Mesenchymal stem cell (in vitro differentiated cells and primary cell): ENCODE results near the gene SETDB1.

ENCODE experiments used
- DNase-seq: peaks from one replicate; pipeline ENCODE4 v3.0.0-alpha.2; 2013
- H2AFZ ChIP-seq: one replicate; pipeline ENCODE4 v1.6.1; 2013; ENCODE audit warnings: low read depth, mild to moderate bottlenecking, control low read depth, inconsistent platforms, low read length, moderate library complexity
- H2AK5ac ChIP-seq: 2 replicates; pipeline ENCODE4 v1.6.1; 2013; ENCODE audit warnings: low read length, moderate library complexity, mild to moderate bottlenecking, inconsistent platforms; ENCODE audit not compliant: severe bottlenecking
- H2BK120ac ChIP-seq: one replicate; pipeline ENCODE4 v1.6.1; 2013; ENCODE audit warnings: low read depth, mild to moderate bottlenecking, inconsistent platforms, low read length, moderate library complexity
- H2BK12ac ChIP-seq, 2 experiments: one replicate each; pipeline ENCODE4 v1.6.1; 2013; ENCODE audit warnings: inconsistent platforms in 2 of 2, low read length in 2 of 2, mild to moderate bottlenecking in 2 of 2, moderate library complexity in 2 of 2, control low read depth in 1 of 2
- H2BK15ac ChIP-seq: one replicate; pipeline ENCODE4 v1.6.1; 2013; ENCODE audit warnings: mild to moderate bottlenecking, low read depth, inconsistent platforms; ENCODE audit not compliant: poor library complexity, severe bottlenecking
- H2BK5ac ChIP-seq: 2 replicates; pipeline ENCODE4 v1.6.1; 2013; ENCODE audit warnings: low read depth, mild to moderate bottlenecking, low read length, control low read depth, inconsistent platforms; ENCODE audit not compliant: poor library complexity, severe bottlenecking
- H3K14ac ChIP-seq, 2 experiments: one replicate each; pipeline ENCODE4 v1.6.1; 2013; ENCODE audit warnings: inconsistent platforms in 2 of 2, low read length in 2 of 2, control low read depth in 1 of 2, mild to moderate bottlenecking in 1 of 2, moderate library complexity in 1 of 2
- H3K18ac ChIP-seq, 2 experiments: one replicate each; pipeline ENCODE4 v1.6.1; 2013; ENCODE audit warnings: inconsistent platforms in 2 of 2, low read length in 2 of 2, control low read depth in 1 of 2, low read depth in 1 of 2, mild to moderate bottlenecking in 1 of 2
- H3K23ac ChIP-seq, 2 experiments: one replicate each; pipeline ENCODE4 v1.6.1; 2013; ENCODE audit warnings: inconsistent platforms in 2 of 2, low read length in 2 of 2, mild to moderate bottlenecking in 2 of 2, moderate library complexity in 2 of 2, control low read depth in 1 of 2
- H3K27ac ChIP-seq: 2 replicates; pipeline ENCODE4 v1.5.1; 2013; ENCODE audit warnings: mild to moderate bottlenecking, moderate library complexity, low read length, control low read depth, inconsistent platforms; ENCODE audit not compliant: poor library complexity, severe bottlenecking
- H3K27me3 ChIP-seq, 2 experiments: 2 replicates each; pipeline versions ENCODE4 v1.6.1 to v1.7.0; 2013; ENCODE audit warnings: low read length in 2 of 2, mild to moderate bottlenecking in 2 of 2, moderate library complexity in 2 of 2, control low read depth in 1 of 2, inconsistent platforms in 1 of 2; ENCODE audit not compliant: control insufficient read depth in 1 of 2, insufficient read depth in 1 of 2
- H3K36me3 ChIP-seq, 2 experiments: 2 replicates each; pipeline versions ENCODE4 v1.6.1 to v1.7.0; 2013; ENCODE audit warnings: low read length in 2 of 2, control low read depth in 1 of 2, inconsistent platforms in 1 of 2, low read depth in 1 of 2, mild to moderate bottlenecking in 1 of 2; ENCODE audit not compliant: insufficient read depth in 2 of 2, control insufficient read depth in 1 of 2
- H3K4ac ChIP-seq, 2 experiments: one replicate each; pipeline ENCODE4 v1.6.1; 2013; ENCODE audit warnings: inconsistent platforms in 2 of 2, low read length in 2 of 2, mild to moderate bottlenecking in 2 of 2, moderate library complexity in 2 of 2, control low read depth in 1 of 2, low read depth in 1 of 2
- H3K4me1 ChIP-seq: 2 replicates; pipeline ENCODE4 v1.6.1; 2013; ENCODE audit warnings: low read depth, low read length, control low read depth; ENCODE audit not compliant: control insufficient read depth, insufficient read depth
- H3K4me2 ChIP-seq: 2 replicates; pipeline ENCODE4 v1.6.1; 2013; ENCODE audit warnings: low read length, mild to moderate bottlenecking, inconsistent platforms; ENCODE audit not compliant: poor library complexity, severe bottlenecking
- H3K4me3 ChIP-seq, 2 experiments: 2 replicates each; pipeline versions ENCODE4 v1.5.1 to v1.7.0; 2013; ENCODE audit warnings: low read length in 2 of 2, mild to moderate bottlenecking in 2 of 2, control low read depth in 1 of 2, low read depth in 1 of 2; ENCODE audit not compliant: insufficient read depth in 1 of 2
- H3K79me1 ChIP-seq: replicated peaks from 2 replicates; pipeline ENCODE4 v1.6.1; 2013; ENCODE audit warnings: mild to moderate bottlenecking, control low read depth, low read length, inconsistent platforms; ENCODE audit not compliant: poor library complexity, severe bottlenecking
- H3K9ac ChIP-seq: 2 replicates; pipeline ENCODE4 v1.7.0; 2013; ENCODE audit warnings: mild to moderate bottlenecking, low read length, moderate library complexity
- H3K9me3 ChIP-seq: 2 replicates; pipeline ENCODE4 v1.7.0; 2013; ENCODE audit warnings: mild to moderate bottlenecking, low read length; ENCODE audit not compliant: control insufficient read depth
- H4K8ac ChIP-seq: one replicate; pipeline ENCODE4 v1.6.1; 2013; ENCODE audit warnings: inconsistent platforms, mild to moderate bottlenecking, low read length, moderate library complexity
- H4K91ac ChIP-seq: one replicate; pipeline ENCODE4 v1.6.1; 2013; ENCODE audit warnings: mild to moderate bottlenecking, low read length, inconsistent platforms
- WGBS: methylation state at CpG from one replicate; pipeline ENCODE4 v1.1.7; 2013; ENCODE audit warnings: mixed read lengths; 5-methylcytosine and 5-hydroxymethylcytosine counted together

Gene SETDB1

DNA sequence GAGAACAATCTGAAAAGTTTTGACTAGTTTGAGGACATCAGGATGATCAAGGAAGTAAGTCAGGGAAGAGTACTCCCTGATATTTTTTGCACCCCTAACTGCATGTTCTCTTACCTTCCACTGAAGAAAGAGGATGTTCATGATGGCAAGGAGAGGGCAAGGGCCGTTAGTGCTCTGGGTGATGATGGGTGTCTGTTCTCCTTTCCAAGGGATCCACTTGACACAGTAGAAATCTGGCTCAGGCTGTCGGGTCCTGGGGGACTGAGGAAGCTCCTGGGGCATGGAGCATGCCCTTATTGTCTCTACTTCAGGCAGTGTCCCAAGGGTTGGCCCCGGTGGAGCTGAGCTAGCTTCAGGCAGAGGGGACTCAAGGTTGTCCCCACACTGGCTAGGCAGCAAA lies 75.9 kb downstream of the SETDB1 start:
- 90% methylated on average over 3 of the region's 3 CpGs for WGBS
- no peak overlapping the region for H4K91ac ChIP-seq
- peaks cover 36% of the 10 kb centered on the region for H3K4me1 ChIP-seq
- H3K27me3 ChIP-seq: no peaks in the 10 kb centered on the region
- no peak overlapping the region for H3K4me2 ChIP-seq
- no peak overlapping the region for H2AFZ ChIP-seq
- H4K8ac ChIP-seq: no peak overlapping the region
- H2AK5ac ChIP-seq: no peak overlapping the region
- H3K14ac ChIP-seq: no peak overlapping the region
- H3K9me3 ChIP-seq: no peaks in the 10 kb centered on the region
- H3K18ac ChIP-seq: peak overlapping the region in 1 of 2 experiments; percentile 76
- no peak for DNase-seq
- peak overlapping the region in 1 of 2 experiments; percentile 35 for H3K4ac ChIP-seq
- no peak overlapping the region for H3K9ac ChIP-seq
- H3K79me1 ChIP-seq: peaks cover 6% of the 10 kb centered on the region
- peaks cover 23 to 47% of the 10 kb centered on the region in 2 experiments for H3K36me3 ChIP-seq
- H2BK120ac ChIP-seq: no peak overlapping the region
- no peak overlapping the region for H3K27ac ChIP-seq
- H3K23ac ChIP-seq: peak overlapping the region in 1 of 2 experiments; percentile 38
- H2BK15ac ChIP-seq: no peak overlapping the region
- peak overlapping the region in 1 of 2 experiments; percentile 19 for H2BK12ac ChIP-seq
- H3K4me3 ChIP-seq: no peak overlapping the region
- H2BK5ac ChIP-seq: no peak overlapping the region

DNA sequence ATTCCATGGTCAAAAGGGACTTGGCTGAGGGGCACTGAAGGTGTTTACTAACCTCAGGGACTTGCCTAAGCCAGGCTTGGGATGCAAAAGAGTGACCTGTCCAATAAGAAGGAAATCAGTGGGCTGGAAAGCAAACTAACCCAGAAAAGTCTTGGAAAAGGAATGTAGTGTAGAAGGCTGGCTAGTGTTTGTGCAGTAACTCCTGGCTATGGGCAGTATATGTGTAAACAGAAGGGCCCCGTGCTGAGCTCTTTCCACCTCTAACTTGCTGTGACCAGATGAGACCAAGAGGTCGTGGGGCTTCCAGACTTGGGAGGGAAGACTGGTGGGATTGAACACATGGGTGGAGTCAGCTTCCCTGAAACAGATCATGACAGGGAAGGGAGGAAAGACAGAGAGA lies 76.4 kb downstream of the SETDB1 start:
- Histone ChIP-seq H3K4me1 (peaks cover 34% of the 10 kb centered on the region), H3K27ac (no peak overlapping the region), H3K14ac (no peak overlapping the region), H3K18ac (no peak overlapping the region), H2BK15ac (no peak overlapping the region), H2AK5ac (no peak overlapping the region), H3K23ac (peak overlapping the region in 1 of 2 experiments; percentile 38), H2AFZ (no peak overlapping the region), H2BK120ac (no peak overlapping the region), H3K36me3 (peaks cover 18 to 41% of the 10 kb centered on the region in 2 experiments), H4K8ac (no peak overlapping the region), H2BK5ac (no peak overlapping the region), H3K9ac (no peak overlapping the region), H3K79me1 (peaks cover 6% of the 10 kb centered on the region), H2BK12ac (peak overlapping the region in 1 of 2 experiments; percentile 19), H3K27me3 (no peaks in the 10 kb centered on the region), H4K91ac (no peak overlapping the region), H3K4me3 (no peak overlapping the region), H3K4ac (peak overlapping the region in 1 of 2 experiments; percentile 35), H3K4me2 (no peak overlapping the region), H3K9me3 (no peaks in the 10 kb centered on the region)
- peak; percentile 33 for DNase-seq
- 56% methylated on average over 2 of the region's 2 CpGs for WGBS

DNA sequence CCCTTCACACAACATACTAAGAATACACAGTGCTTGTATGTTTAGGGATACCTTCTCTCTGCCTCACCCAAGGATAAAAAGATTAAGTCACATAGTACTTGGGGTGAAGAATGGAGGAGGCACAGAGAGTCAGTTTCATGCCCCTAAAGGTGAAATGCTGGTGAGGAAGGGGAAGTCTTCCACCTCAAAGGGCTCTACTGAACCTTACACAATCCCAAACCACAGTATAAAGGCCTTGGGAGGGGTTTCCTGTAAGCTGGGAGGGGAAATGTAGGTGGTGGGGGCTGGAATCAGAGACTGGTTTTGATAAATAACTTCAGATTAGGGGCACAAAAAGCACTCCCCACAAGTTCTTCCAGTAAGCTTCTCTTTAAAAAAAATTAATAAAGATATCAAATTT lies 77.0 kb downstream of the SETDB1 start:
- H3K4me3 ChIP-seq: no peak overlapping the region
- no peak overlapping the region for H4K8ac ChIP-seq
- H3K9ac ChIP-seq: no peak overlapping the region
- no peak overlapping the region for H4K91ac ChIP-seq
- peak overlapping the region in 1 of 2 experiments; percentile 57 for H3K4ac ChIP-seq
- no peak overlapping the region for H2BK120ac ChIP-seq
- no peak for DNase-seq
- H3K27ac ChIP-seq: no peak overlapping the region
- no peak overlapping the region for H2BK15ac ChIP-seq
- no peak overlapping the region for H2BK12ac ChIP-seq
- H2BK5ac ChIP-seq: no peak overlapping the region
- no peak overlapping the region for H2AFZ ChIP-seq
- H3K14ac ChIP-seq: no peak overlapping the region
- no peak overlapping the region for H3K4me2 ChIP-seq
- H3K4me1 ChIP-seq: peaks cover 34% of the 10 kb centered on the region
- peaks cover 6% of the 10 kb centered on the region for H3K79me1 ChIP-seq
- peak overlapping the region in 1 of 2 experiments; percentile 35 for H3K18ac ChIP-seq
- H3K36me3 ChIP-seq: peaks cover 13 to 36% of the 10 kb centered on the region in 2 experiments
- peak overlapping the region; percentile 37 for H2AK5ac ChIP-seq
- no peaks in the 10 kb centered on the region for H3K27me3 ChIP-seq
- no peaks in the 10 kb centered on the region for H3K9me3 ChIP-seq
- no peak overlapping the region for H3K23ac ChIP-seq

DNA sequence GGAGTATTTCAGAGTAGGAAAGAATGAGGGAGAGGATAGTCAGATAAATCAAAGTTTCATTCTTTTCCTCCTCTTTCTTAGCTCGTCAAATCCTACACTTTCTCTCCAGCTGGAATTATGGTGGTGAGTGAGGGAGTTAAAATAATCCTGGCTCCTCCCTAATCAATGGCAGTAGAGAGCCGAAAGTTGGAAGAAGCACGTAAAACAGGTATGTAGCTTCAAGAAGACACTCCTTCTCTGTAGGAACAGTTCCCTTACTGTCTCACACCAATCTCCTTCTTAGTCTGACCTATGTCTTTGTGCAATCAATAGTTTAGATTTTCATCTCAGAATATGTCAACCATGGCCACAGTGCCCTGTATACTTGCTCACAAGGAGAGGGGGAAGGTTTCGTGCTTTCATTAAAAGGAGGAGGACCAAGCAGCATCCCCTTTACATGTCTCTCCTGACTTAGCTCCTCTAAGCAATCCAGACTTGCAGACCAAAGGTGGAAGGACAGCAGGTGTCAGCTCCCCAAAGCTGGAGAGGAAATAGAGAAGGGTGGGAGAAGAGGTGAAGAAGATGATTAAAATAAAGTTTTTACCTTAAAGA lies 79.7 kb downstream of the SETDB1 start:
- no peak for DNase-seq
- Histone ChIP-seq H4K91ac (no peak overlapping the region), H3K14ac (no peak overlapping the region), H2BK120ac (no peak overlapping the region), H2BK5ac (no peak overlapping the region), H3K79me1 (peaks cover 16% of the 10 kb centered on the region), H3K27me3 (no peaks in the 10 kb centered on the region), H3K4me2 (peak overlapping the region; percentile 82), H3K9me3 (no peaks in the 10 kb centered on the region), H3K4ac (peak overlapping the region in 1 of 2 experiments; percentile 74), H3K9ac (peak overlapping the region; percentile 97), H2AFZ (peak overlapping the region; percentile 60), H3K23ac (no peak overlapping the region), H3K4me1 (peaks cover 25% of the 10 kb centered on the region), H2BK12ac (no peak overlapping the region), H3K18ac (peak overlapping the region in 1 of 2 experiments; percentile 95), H2AK5ac (peak overlapping the region; percentile 27), H3K36me3 (peaks cover 8 to 18% of the 10 kb centered on the region in 2 experiments), H3K4me3 (peak overlapping the region; percentile 60 to 81), H3K27ac (peak overlapping the region; percentile 85), H4K8ac (peak overlapping the region; percentile 41), H2BK15ac (peak overlapping the region; percentile 82)
- 92% methylated on average over 2 of the region's 4 CpGs for WGBS
